ENCODE data around the gene SCAMP4. TPM values are rescaled to one million over a fixed set of nuclear protein-coding genes. Genes with fewer than 3 reads are reported as not detected.

SCAMP4 gene
- total and polyA plus RNA-seq, 2 of the 13 experiments (the other 11 are each of a cell fraction or from before 2014, with no cell fraction given), result 10.7 to 13.7 TPM

- TF ChIP-seq ZNF646 (CRISPR knock-in tag; IDR thresholded peaks at IDR 0.05), result no peak
- no peak for TF ChIP-seq ZSCAN12 (CRISPR knock-in tag; IDR thresholded peaks at IDR 0.05)
- TF ChIP-seq TBL1XR1 (IDR thresholded peaks at IDR 0.05; ENCODE audit: borderline replicate concordance, low read length, partially characterized antibody), result no peak
- TF ChIP-seq HNRNPH1 (optimal IDR thresholded peaks at IDR 0.05; ENCODE audit: low read depth, low read length), result no peak
- TF ChIP-seq CTCF (CRISPR knock-in tag; IDR thresholded peaks at IDR 0.05), result no peak
- 0 out of 2 replicates have a peak, but pooled peaks have one; percentile 36 for TF ChIP-seq NBN (conservative IDR thresholded peaks at IDR 0.05)
These were observed 31.2 kb downstream of the SCAMP4 start (continued) for GRCh38 chr19:1936430-1936829.

All from HepG2 (cell line).